ENCODE results near the gene BEST1. TPM values are rescaled to one million over a fixed set of nuclear protein-coding genes. Genes with fewer than 3 reads are reported as not detected.

BEST1 gene
- total RNA-seq, 1 experiment from 2014 or later, result 0.22 TPM

- CTCF ChIA-PET, result no interaction called here
- peaks cover 9% of the 10 kb centered on the region; the same call in 1 of the 2 replicates for H3K27me3 ChIP-seq (ENCODE audit: low read length)
- H3K9me2 ChIP-seq (replicated peaks; ENCODE audit: low read length), result no peaks in the 10 kb centered on the region
- H3K4me3 ChIP-seq (ENCODE audit: low read length), result no peak overlapping the region
- no peaks in the 10 kb centered on the region for H3K4me1 ChIP-seq (ENCODE audit: insufficient read depth, low read length)
- no peaks in the 10 kb centered on the region for H3K79me2 ChIP-seq (ENCODE audit: low read length)
- peak overlapping the region; percentile 96; the same call in 1 of the 2 replicates for H3K4me2 ChIP-seq (ENCODE audit: low read length)
- H3K9ac ChIP-seq (ENCODE audit: low read length), result no peak overlapping the region
- no peak overlapping the region for H2AFZ ChIP-seq (ENCODE audit: low read length)
- POLR2A ChIA-PET (ENCODE audit: unreplicated experiment), result no interaction called here
- no peak overlapping the region for H3K27ac ChIP-seq (ENCODE audit: low read length)
- no TSS peak for BruUV-seq (replicated peaks)
- H3F3A ChIP-seq (ENCODE audit: low read length, unreplicated experiment), result no peaks in the 10 kb centered on the region
- H4K20me1 ChIP-seq (ENCODE audit: low read length), result no peaks in the 10 kb centered on the region
- H3K36me3 ChIP-seq (ENCODE audit: low read depth, low read length), result no peaks in the 10 kb centered on the region
- DNase-seq (no peak), ATAC-seq (no peak)
- intact Hi-C loops (cut with micrococcal nuclease), result no loop called here
- TF ChIP-seq EZH2 (IDR thresholded peaks at IDR 0.05; ENCODE audit: low read length, unreplicated experiment) (no peak), EZH2phosphoT487 (IDR thresholded peaks at IDR 0.05; ENCODE audit: borderline replicate concordance, low read length) (no peak)
- TF ChIP-seq, protein P1, sequence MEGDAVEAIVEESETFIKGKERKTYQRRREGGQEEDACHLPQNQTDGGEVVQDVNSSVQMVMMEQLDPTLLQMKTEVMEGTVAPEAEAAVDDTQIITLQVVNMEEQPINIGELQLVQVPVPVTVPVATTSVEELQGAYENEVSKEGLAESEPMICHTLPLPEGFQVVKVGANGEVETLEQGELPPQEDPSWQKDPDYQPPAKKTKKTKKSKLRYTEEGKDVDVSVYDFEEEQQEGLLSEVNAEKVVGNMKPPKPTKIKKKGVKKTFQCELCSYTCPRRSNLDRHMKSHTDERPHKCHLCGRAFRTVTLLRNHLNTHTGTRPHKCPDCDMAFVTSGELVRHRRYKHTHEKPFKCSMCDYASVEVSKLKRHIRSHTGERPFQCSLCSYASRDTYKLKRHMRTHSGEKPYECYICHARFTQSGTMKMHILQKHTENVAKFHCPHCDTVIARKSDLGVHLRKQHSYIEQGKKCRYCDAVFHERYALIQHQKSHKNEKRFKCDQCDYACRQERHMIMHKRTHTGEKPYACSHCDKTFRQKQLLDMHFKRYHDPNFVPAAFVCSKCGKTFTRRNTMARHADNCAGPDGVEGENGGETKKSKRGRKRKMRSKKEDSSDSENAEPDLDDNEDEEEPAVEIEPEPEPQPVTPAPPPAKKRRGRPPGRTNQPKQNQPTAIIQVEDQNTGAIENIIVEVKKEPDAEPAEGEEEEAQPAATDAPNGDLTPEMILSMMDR (conservative IDR thresholded peaks at IDR 0.05; ENCODE audit: low read depth, low read length), result no peak
- H3K9me3 ChIP-seq (ENCODE audit: low read length), result no peaks in the 10 kb centered on the region
These were observed 31.8 kb upstream of the BEST1 start for GRCh38 chr11:61918251-61918937.

DNA sequence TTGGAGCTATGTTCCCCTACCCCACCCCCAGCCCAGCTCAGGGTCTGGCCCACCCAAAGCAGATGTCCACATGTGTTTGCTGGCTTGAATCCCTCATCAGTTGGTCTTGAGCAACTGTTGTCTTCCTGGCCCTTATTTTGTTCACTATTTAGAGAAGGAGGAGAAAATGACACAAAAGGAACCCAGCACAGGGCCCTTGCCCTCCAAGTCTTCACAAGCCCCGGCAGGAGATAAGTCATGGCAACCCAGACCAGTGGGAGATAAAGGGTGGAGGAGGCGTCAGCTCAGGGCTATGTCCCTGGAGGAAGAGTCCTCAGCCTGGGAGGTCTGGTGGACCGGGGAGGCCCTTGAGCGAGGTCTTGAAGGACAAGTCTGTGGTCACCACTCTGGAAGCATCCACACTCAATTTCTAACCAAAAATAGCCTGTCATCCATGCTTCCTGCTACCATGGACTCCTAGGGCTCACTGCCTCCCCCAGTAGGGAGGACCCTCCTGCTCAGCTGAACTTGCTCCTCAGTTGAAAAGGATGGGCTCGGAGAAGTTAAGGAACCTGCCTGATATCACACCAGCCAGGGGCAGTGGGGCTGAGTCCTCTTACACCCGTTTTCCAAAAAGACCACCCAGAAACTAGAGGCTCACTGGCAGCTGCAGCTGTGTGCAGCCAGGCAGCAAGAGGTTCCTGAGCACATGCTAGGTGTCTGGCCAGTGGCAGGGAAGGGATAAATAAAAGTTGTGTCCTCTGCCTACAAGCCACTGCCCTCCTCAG, 31.0 kb upstream of the BEST1 start:
- Histone ChIP-seq H3K79me2 (ENCODE audit: low read length) (no peaks in the 10 kb centered on the region), H3K4me3 (ENCODE audit: low read length) (no peak overlapping the region), H3K4me2 (ENCODE audit: low read length) (no peak overlapping the region), H3F3A (ENCODE audit: low read length, unreplicated experiment) (no peaks in the 10 kb centered on the region), H3K27ac (ENCODE audit: low read length) (no peak overlapping the region), H4K20me1 (ENCODE audit: low read length) (no peaks in the 10 kb centered on the region), H2AFZ (ENCODE audit: low read length) (no peak overlapping the region), H3K9ac (ENCODE audit: low read length) (no peak overlapping the region), H3K9me2 (replicated peaks; ENCODE audit: low read length) (no peaks in the 10 kb centered on the region), H3K4me1 (ENCODE audit: insufficient read depth, low read length) (no peaks in the 10 kb centered on the region), H3K27me3 (ENCODE audit: low read length) (peaks cover 9% of the 10 kb centered on the region; the same call in 1 of the 2 replicates), H3K9me3 (ENCODE audit: low read length) (no peaks in the 10 kb centered on the region), H3K36me3 (ENCODE audit: low read depth, low read length) (no peaks in the 10 kb centered on the region)
- CTCF ChIA-PET, result no interaction called here
- no peak for TF ChIP-seq EZH2 (IDR thresholded peaks at IDR 0.05; ENCODE audit: low read length, unreplicated experiment)
- no peak for TF ChIP-seq EZH2phosphoT487 (IDR thresholded peaks at IDR 0.05; ENCODE audit: borderline replicate concordance, low read length)
- TF ChIP-seq, protein P1 (conservative IDR thresholded peaks at IDR 0.05; ENCODE audit: low read depth, low read length), result no peak
- POLR2A ChIA-PET (ENCODE audit: unreplicated experiment), result no interaction called here
- BruUV-seq (replicated peaks), result no TSS peak
- no peak for ATAC-seq
- no peak for DNase-seq
- intact Hi-C loops (cut with micrococcal nuclease), result no loop called here

Measured in PC-3 (cell line).